ENCODE data around the gene GPR143.

GPR143 gene

GRCh38 chrX:9805956-9806355 is 40.3 kb upstream of the GPR143 start:
- Histone ChIP-seq H4K91ac (ENCODE audit: low read length) (no peak overlapping the region), H3K18ac (ENCODE audit: low read depth in 1 of 2, low read length in 2 of 2) (no peak overlapping the region), H2BK5ac (ENCODE audit: low read depth, low read length, poor library complexity, severe bottlenecking) (no peak overlapping the region), H4K8ac (ENCODE audit: low read length) (no peak overlapping the region), H3K23ac (ENCODE audit: low read length in 2 of 2) (no peak overlapping the region), H3K4ac (ENCODE audit: low read depth in 1 of 2, low read length in 2 of 2) (no peak overlapping the region), H3K9me3 (ENCODE audit: control insufficient read depth, low read length) (peaks cover 2% of the 10 kb centered on the region), H2AFZ (ENCODE audit: low read depth, low read length) (no peak overlapping the region), H2BK12ac (ENCODE audit: low read length in 2 of 2) (no peak overlapping the region), H2BK15ac (ENCODE audit: low read depth, poor library complexity, severe bottlenecking) (no peak overlapping the region), H3K4me3 (ENCODE audit: insufficient read depth in 1 of 2, low read depth in 1 of 2, low read length in 2 of 2) (no peak overlapping the region), H3K27me3 (ENCODE audit: control insufficient read depth in 1 of 2, insufficient read depth in 1 of 2, low read length in 2 of 2) (no peaks in the 10 kb centered on the region), H2AK5ac (ENCODE audit: low read length, severe bottlenecking) (no peak overlapping the region), H3K79me1 (replicated peaks; ENCODE audit: low read length, poor library complexity, severe bottlenecking) (peaks cover 5% of the 10 kb centered on the region), H3K4me1 (ENCODE audit: control insufficient read depth, insufficient read depth, low read depth, low read length) (peaks cover 10% of the 10 kb centered on the region), H3K36me3 (ENCODE audit: control insufficient read depth in 1 of 2, insufficient read depth in 2 of 2, low read depth in 1 of 2, low read length in 2 of 2) (peaks cover 0 to 5% of the 10 kb centered on the region in 2 experiments), H2BK120ac (ENCODE audit: low read depth, low read length) (no peak overlapping the region), H3K14ac (ENCODE audit: low read length in 2 of 2) (no peak overlapping the region), H3K9ac (ENCODE audit: low read length) (no peak overlapping the region), H3K27ac (ENCODE audit: low read length, poor library complexity, severe bottlenecking) (no peak overlapping the region), H3K4me2 (ENCODE audit: low read length, poor library complexity, severe bottlenecking) (no peak overlapping the region)
- no peak for DNase-seq
- 89% methylated on average over 3 of the region's 7 CpGs for WGBS

GRCh38 chrX:9804444-9804843 is 38.8 kb upstream of the GPR143 start:
- Histone ChIP-seq H2AK5ac (ENCODE audit: low read length, severe bottlenecking) (no peak overlapping the region), H3K14ac (ENCODE audit: low read length in 2 of 2) (no peak overlapping the region), H2BK5ac (ENCODE audit: low read depth, low read length, poor library complexity, severe bottlenecking) (no peak overlapping the region), H3K9me3 (ENCODE audit: control insufficient read depth, low read length) (peaks cover 14% of the 10 kb centered on the region), H3K4me3 (ENCODE audit: insufficient read depth in 1 of 2, low read depth in 1 of 2, low read length in 2 of 2) (no peak overlapping the region), H3K18ac (ENCODE audit: low read depth in 1 of 2, low read length in 2 of 2) (no peak overlapping the region), H3K4ac (ENCODE audit: low read depth in 1 of 2, low read length in 2 of 2) (no peak overlapping the region), H2BK120ac (ENCODE audit: low read depth, low read length) (no peak overlapping the region), H2BK12ac (ENCODE audit: low read length in 2 of 2) (no peak overlapping the region), H3K23ac (ENCODE audit: low read length in 2 of 2) (no peak overlapping the region), H3K36me3 (ENCODE audit: control insufficient read depth in 1 of 2, insufficient read depth in 2 of 2, low read depth in 1 of 2, low read length in 2 of 2) (peaks cover 0 to 5% of the 10 kb centered on the region in 2 experiments), H2BK15ac (ENCODE audit: low read depth, poor library complexity, severe bottlenecking) (no peak overlapping the region), H3K79me1 (replicated peaks; ENCODE audit: low read length, poor library complexity, severe bottlenecking) (peaks cover 5% of the 10 kb centered on the region), H4K8ac (ENCODE audit: low read length) (no peak overlapping the region), H3K4me1 (ENCODE audit: control insufficient read depth, insufficient read depth, low read depth, low read length) (peaks cover 10% of the 10 kb centered on the region), H3K27ac (ENCODE audit: low read length, poor library complexity, severe bottlenecking) (no peak overlapping the region), H3K4me2 (ENCODE audit: low read length, poor library complexity, severe bottlenecking) (no peak overlapping the region), H3K27me3 (ENCODE audit: control insufficient read depth in 1 of 2, insufficient read depth in 1 of 2, low read length in 2 of 2) (no peaks in the 10 kb centered on the region), H3K9ac (ENCODE audit: low read length) (no peak overlapping the region), H4K91ac (ENCODE audit: low read length) (no peak overlapping the region), H2AFZ (ENCODE audit: low read depth, low read length) (no peak overlapping the region)
- DNase-seq, result no peak
- whole genome bisulfite sequencing, result 92% methylated on average over 5 of the region's 5 CpGs

- H3K27me3 ChIP-seq (ENCODE audit: control insufficient read depth in 1 of 2, insufficient read depth in 1 of 2, low read length in 2 of 2), result no peaks in the 10 kb centered on the region
- no peak overlapping the region for H3K23ac ChIP-seq (ENCODE audit: low read length in 2 of 2)
- no peak overlapping the region for H3K4me2 ChIP-seq (ENCODE audit: low read length, poor library complexity, severe bottlenecking)
- no peak overlapping the region for H3K14ac ChIP-seq (ENCODE audit: low read length in 2 of 2)
- H3K79me1 ChIP-seq (replicated peaks; ENCODE audit: low read length, poor library complexity, severe bottlenecking), result peaks cover 5% of the 10 kb centered on the region
- no peak overlapping the region for H3K9ac ChIP-seq (ENCODE audit: low read length)
- no peak overlapping the region for H2AK5ac ChIP-seq (ENCODE audit: low read length, severe bottlenecking)
- H2AFZ ChIP-seq (ENCODE audit: low read depth, low read length), result no peak overlapping the region
- H3K9me3 ChIP-seq (ENCODE audit: control insufficient read depth, low read length), result peaks cover 14% of the 10 kb centered on the region
- H2BK15ac ChIP-seq (ENCODE audit: low read depth, poor library complexity, severe bottlenecking), result no peak overlapping the region
- no peak overlapping the region for H3K4ac ChIP-seq (ENCODE audit: low read depth in 1 of 2, low read length in 2 of 2)
- H3K27ac ChIP-seq (ENCODE audit: low read length, poor library complexity, severe bottlenecking), result no peak overlapping the region
- H3K4me1 ChIP-seq (ENCODE audit: control insufficient read depth, insufficient read depth, low read depth, low read length), result peaks cover 9% of the 10 kb centered on the region
- H3K18ac ChIP-seq (ENCODE audit: low read depth in 1 of 2, low read length in 2 of 2), result no peak overlapping the region
- no peak overlapping the region for H4K8ac ChIP-seq (ENCODE audit: low read length)
- H4K91ac ChIP-seq (ENCODE audit: low read length), result no peak overlapping the region
- DNase-seq, result no peak
- no peak overlapping the region for H3K4me3 ChIP-seq (ENCODE audit: insufficient read depth in 1 of 2, low read depth in 1 of 2, low read length in 2 of 2)
- no peak overlapping the region for H2BK5ac ChIP-seq (ENCODE audit: low read depth, low read length, poor library complexity, severe bottlenecking)
- 96% methylated on average over 3 of the region's 4 CpGs for WGBS
- H2BK120ac ChIP-seq (ENCODE audit: low read depth, low read length), result no peak overlapping the region
- H3K36me3 ChIP-seq (ENCODE audit: control insufficient read depth in 1 of 2, insufficient read depth in 2 of 2, low read depth in 1 of 2, low read length in 2 of 2), result peaks cover 0 to 5% of the 10 kb centered on the region in 2 experiments
- no peak overlapping the region for H2BK12ac ChIP-seq (ENCODE audit: low read length in 2 of 2)
Observed at GRCh38 chrX:9802737-9803136, 37.1 kb upstream of the GPR143 start.

GRCh38 chrX:9797384-9798360 is 32.0 kb upstream of the GPR143 start:
- H3K9me3 ChIP-seq (ENCODE audit: control insufficient read depth, low read length), result peaks cover 26% of the 10 kb centered on the region
- no peaks in the 10 kb centered on the region for H3K36me3 ChIP-seq (ENCODE audit: control insufficient read depth in 1 of 2, insufficient read depth in 2 of 2, low read depth in 1 of 2, low read length in 2 of 2)
- no peak overlapping the region for H3K9ac ChIP-seq (ENCODE audit: low read length)
- no peak overlapping the region for H2BK5ac ChIP-seq (ENCODE audit: low read depth, low read length, poor library complexity, severe bottlenecking)
- no peak overlapping the region for H3K4me2 ChIP-seq (ENCODE audit: low read length, poor library complexity, severe bottlenecking)
- no peaks in the 10 kb centered on the region for H3K27me3 ChIP-seq (ENCODE audit: control insufficient read depth in 1 of 2, insufficient read depth in 1 of 2, low read length in 2 of 2)
- H2BK12ac ChIP-seq (ENCODE audit: low read length in 2 of 2), result no peak overlapping the region
- no peak overlapping the region for H4K8ac ChIP-seq (ENCODE audit: low read length)
- H2AK5ac ChIP-seq (ENCODE audit: low read length, severe bottlenecking), result no peak overlapping the region
- no peak overlapping the region for H3K23ac ChIP-seq (ENCODE audit: low read length in 2 of 2)
- H4K91ac ChIP-seq (ENCODE audit: low read length), result no peak overlapping the region
- H3K27ac ChIP-seq (ENCODE audit: low read length, poor library complexity, severe bottlenecking), result no peak overlapping the region
- H3K18ac ChIP-seq (ENCODE audit: low read depth in 1 of 2, low read length in 2 of 2), result no peak overlapping the region
- H2BK120ac ChIP-seq (ENCODE audit: low read depth, low read length), result no peak overlapping the region
- no peak overlapping the region for H2AFZ ChIP-seq (ENCODE audit: low read depth, low read length)
- H3K4ac ChIP-seq (ENCODE audit: low read depth in 1 of 2, low read length in 2 of 2), result no peak overlapping the region
- H2BK15ac ChIP-seq (ENCODE audit: low read depth, poor library complexity, severe bottlenecking), result no peak overlapping the region
- no peak overlapping the region for H3K4me3 ChIP-seq (ENCODE audit: insufficient read depth in 1 of 2, low read depth in 1 of 2, low read length in 2 of 2)
- no peaks in the 10 kb centered on the region for H3K4me1 ChIP-seq (ENCODE audit: control insufficient read depth, insufficient read depth, low read depth, low read length)
- peaks cover 3% of the 10 kb centered on the region for H3K79me1 ChIP-seq (replicated peaks; ENCODE audit: low read length, poor library complexity, severe bottlenecking)
- H3K14ac ChIP-seq (ENCODE audit: low read length in 2 of 2), result no peak overlapping the region
- no peak for DNase-seq
- 72% methylated on average over 8 of the region's 11 CpGs for WGBS

Measured in mesenchymal stem cell (in vitro differentiated cells and primary cell).